SU-DHL-6 (cell line): Measurements from ENCODE around the gene SLC7A8.

ENCODE experiments used
- EZH2phosphoT487 ChIP-seq: fragments of 200-600 bp; sonication (generic), shearing (Covaris generic); conservative IDR thresholded peaks from 2 replicates; pipeline ENCODE4 v1.6.1; 2018; ENCODE audit warnings: mild to moderate bottlenecking, antibody characterized with exemption, low read length, moderate library complexity, mixed read lengths
- TF ChIP-seq, protein P1 (sequence below): fragments of 200-600 bp; sonication (generic); IDR thresholded peaks from one replicate; pipeline ENCODE4 v1.5.1; 2017; ENCODE audit warnings: antibody characterized with exemption, mild to moderate bottlenecking, low read length, moderate library complexity; ENCODE audit not compliant: insufficient read depth, poor library complexity, severe bottlenecking

DNA sequence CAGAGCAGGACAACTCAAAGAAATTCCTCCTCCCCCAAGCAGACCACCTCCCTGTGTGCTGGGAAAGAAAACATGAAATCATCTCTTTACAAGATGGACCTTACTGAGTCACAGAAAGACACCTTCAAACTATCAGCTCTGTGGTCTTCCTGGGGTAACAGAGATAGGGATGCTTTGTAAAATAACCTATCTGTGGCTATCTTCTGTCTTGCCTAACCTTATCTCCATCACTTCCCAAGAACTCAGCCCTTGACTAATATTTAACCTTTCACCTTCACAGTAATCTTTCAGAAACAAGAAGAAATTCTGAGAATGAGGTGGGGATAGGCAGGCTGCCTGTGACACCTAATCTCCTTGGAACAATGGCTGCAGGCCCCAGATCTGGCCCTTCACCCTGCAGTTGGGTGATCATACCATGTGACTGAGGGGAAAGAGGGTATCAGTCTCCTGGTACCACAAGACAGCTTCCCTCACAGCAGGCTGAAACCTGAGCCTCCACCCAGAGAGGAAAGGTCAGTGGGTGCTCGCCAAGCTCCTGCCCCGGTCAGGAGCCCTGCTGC is 37.0 kb downstream of the SLC7A8 start:
- TF ChIP-seq, protein P1, sequence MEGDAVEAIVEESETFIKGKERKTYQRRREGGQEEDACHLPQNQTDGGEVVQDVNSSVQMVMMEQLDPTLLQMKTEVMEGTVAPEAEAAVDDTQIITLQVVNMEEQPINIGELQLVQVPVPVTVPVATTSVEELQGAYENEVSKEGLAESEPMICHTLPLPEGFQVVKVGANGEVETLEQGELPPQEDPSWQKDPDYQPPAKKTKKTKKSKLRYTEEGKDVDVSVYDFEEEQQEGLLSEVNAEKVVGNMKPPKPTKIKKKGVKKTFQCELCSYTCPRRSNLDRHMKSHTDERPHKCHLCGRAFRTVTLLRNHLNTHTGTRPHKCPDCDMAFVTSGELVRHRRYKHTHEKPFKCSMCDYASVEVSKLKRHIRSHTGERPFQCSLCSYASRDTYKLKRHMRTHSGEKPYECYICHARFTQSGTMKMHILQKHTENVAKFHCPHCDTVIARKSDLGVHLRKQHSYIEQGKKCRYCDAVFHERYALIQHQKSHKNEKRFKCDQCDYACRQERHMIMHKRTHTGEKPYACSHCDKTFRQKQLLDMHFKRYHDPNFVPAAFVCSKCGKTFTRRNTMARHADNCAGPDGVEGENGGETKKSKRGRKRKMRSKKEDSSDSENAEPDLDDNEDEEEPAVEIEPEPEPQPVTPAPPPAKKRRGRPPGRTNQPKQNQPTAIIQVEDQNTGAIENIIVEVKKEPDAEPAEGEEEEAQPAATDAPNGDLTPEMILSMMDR: no peak
- TF ChIP-seq EZH2phosphoT487: no peak
